ENCODE measurements around the gene PHYHD1.

Gene PHYHD1

GRCh38 chr9:128899566-128900322, 21.0 kb upstream of the PHYHD1 start:
- in situ Hi-C loops (cut with MboI; ENCODE audit: low sequenced_read_pairs): no loop called here

GRCh38 chr9:128901379-128901778, 19.4 kb upstream of the PHYHD1 start:
- in situ Hi-C loops (cut with MboI; ENCODE audit: low sequenced_read_pairs): no loop called here

GRCh38 chr9:128901822-128902221, 19.0 kb upstream of the PHYHD1 start:
- in situ Hi-C loops (cut with MboI; ENCODE audit: low sequenced_read_pairs): no loop called here

- in situ Hi-C loops (cut with MboI; ENCODE audit: low sequenced_read_pairs): no loop called here
Measured at GRCh38 chr9:128902351-128903078, 18.3 kb upstream of the PHYHD1 start.

- in situ Hi-C loops (cut with MboI; ENCODE audit: low sequenced_read_pairs): no loop called here
Measured at GRCh38 chr9:128903079-128903461, 17.7 kb upstream of the PHYHD1 start.

- in situ Hi-C loops (cut with MboI; ENCODE audit: low sequenced_read_pairs): no loop called here
Measured at GRCh38 chr9:128903871-128904620, 16.7 kb upstream of the PHYHD1 start.

GRCh38 chr9:128905964-128906363, 14.8 kb upstream of the PHYHD1 start:
- in situ Hi-C loops (cut with MboI; ENCODE audit: low sequenced_read_pairs): no loop called here

- in situ Hi-C loops (cut with MboI; ENCODE audit: low sequenced_read_pairs): no loop called here
Measured at GRCh38 chr9:128906741-128907140, 14.0 kb upstream of the PHYHD1 start.

GRCh38 chr9:128908372-128908771, 12.4 kb upstream of the PHYHD1 start:
- in situ Hi-C loops (cut with MboI; ENCODE audit: low sequenced_read_pairs): no loop called here

GRCh38 chr9:128909859-128910258, 10.9 kb upstream of the PHYHD1 start:
- in situ Hi-C loops (cut with MboI; ENCODE audit: low sequenced_read_pairs): no loop called here

- in situ Hi-C loops (cut with MboI; ENCODE audit: low sequenced_read_pairs): no loop called here
Measured at GRCh38 chr9:128910906-128911305, 9.9 kb upstream of the PHYHD1 start.

- in situ Hi-C loops (cut with MboI; ENCODE audit: low sequenced_read_pairs): no loop called here
Measured at GRCh38 chr9:128911529-128912035, 9.2 kb upstream of the PHYHD1 start.

GRCh38 chr9:128912270-128912853, 8.4 kb upstream of the PHYHD1 start:
- in situ Hi-C loops (cut with MboI; ENCODE audit: low sequenced_read_pairs): no loop called here

GRCh38 chr9:128913048-128913900, 7.5 kb upstream of the PHYHD1 start:
- in situ Hi-C loops (cut with MboI; ENCODE audit: low sequenced_read_pairs): no loop called here

- in situ Hi-C loops (cut with MboI; ENCODE audit: low sequenced_read_pairs): no loop called here
Measured at GRCh38 chr9:128913995-128914772, 6.6 kb upstream of the PHYHD1 start.

- in situ Hi-C loops (cut with MboI; ENCODE audit: low sequenced_read_pairs): no loop called here
Measured at GRCh38 chr9:128916204-128916603, 4.6 kb upstream of the PHYHD1 start.

- in situ Hi-C loops (cut with MboI; ENCODE audit: low sequenced_read_pairs): no loop called here
Measured at GRCh38 chr9:128916745-128917144, 4.0 kb upstream of the PHYHD1 start.

- in situ Hi-C loops (cut with MboI; ENCODE audit: low sequenced_read_pairs): no loop called here
Measured at GRCh38 chr9:128917151-128917849, 3.5 kb upstream of the PHYHD1 start.

- in situ Hi-C loops (cut with MboI; ENCODE audit: low sequenced_read_pairs): no loop called here
Measured at GRCh38 chr9:128918921-128919320, 1.9 kb upstream of the PHYHD1 start.
